GM12875 (cell line): ENCODE measurements around the gene ZNF787.

Source experiments
- H3K4me3 ChIP-seq: one replicate; pipeline ENCODE4 v1.5.1; 2011; ENCODE audit warnings: low read depth, low read length, control low read depth
- CTCF ChIP-seq: IDR thresholded peaks from 2 replicates; pipeline ENCODE4 v1.5.1; 2011; ENCODE audit warnings: low read depth, mild to moderate bottlenecking, control low read depth, inconsistent platforms, low read length, moderate library complexity, borderline replicate concordance; ENCODE audit not compliant: insufficient read depth

ZNF787 gene

DNA sequence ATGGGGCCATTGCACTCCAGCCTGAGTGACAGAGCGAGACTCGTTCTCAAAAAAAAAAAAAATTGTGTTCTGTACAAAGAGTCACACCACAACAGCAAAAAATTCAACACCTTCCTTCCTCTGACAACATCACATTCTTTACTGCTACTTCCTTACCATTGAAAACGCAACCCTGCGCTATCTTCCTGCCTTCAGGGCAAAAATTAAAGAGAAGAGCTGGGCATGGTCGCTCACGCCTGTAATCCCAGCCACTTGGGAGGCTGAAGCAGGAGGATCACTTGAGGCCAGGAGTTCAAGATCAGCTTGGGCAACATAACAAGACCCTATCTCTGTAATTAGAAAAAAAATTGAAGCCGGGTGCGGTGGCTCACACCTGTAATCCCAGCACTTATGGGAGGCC, 10.6 kb upstream of the ZNF787 start:
- no peak overlapping the region for H3K4me3 ChIP-seq
- TF ChIP-seq CTCF = no peak

DNA sequence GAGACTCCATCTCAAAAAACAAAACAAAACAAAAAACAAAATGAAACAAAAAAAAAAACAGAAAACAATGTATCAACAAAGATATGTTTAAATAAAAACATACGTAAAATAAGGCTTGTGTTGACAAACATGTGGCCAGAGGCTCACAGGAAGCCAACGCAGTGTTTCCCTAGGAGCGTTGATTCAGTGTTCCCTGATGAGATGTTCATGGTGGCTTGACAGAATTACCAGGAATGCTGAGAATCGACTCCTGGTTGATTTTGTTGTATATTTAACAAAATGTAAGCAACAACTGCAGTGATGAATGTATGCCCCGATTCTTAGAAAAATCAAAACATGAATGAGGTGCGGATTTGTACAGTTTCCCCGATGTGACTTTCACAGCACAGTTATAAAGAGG, 8.9 kb upstream of the ZNF787 start:
- no peak overlapping the region for H3K4me3 ChIP-seq
- TF ChIP-seq CTCF = no peak

DNA sequence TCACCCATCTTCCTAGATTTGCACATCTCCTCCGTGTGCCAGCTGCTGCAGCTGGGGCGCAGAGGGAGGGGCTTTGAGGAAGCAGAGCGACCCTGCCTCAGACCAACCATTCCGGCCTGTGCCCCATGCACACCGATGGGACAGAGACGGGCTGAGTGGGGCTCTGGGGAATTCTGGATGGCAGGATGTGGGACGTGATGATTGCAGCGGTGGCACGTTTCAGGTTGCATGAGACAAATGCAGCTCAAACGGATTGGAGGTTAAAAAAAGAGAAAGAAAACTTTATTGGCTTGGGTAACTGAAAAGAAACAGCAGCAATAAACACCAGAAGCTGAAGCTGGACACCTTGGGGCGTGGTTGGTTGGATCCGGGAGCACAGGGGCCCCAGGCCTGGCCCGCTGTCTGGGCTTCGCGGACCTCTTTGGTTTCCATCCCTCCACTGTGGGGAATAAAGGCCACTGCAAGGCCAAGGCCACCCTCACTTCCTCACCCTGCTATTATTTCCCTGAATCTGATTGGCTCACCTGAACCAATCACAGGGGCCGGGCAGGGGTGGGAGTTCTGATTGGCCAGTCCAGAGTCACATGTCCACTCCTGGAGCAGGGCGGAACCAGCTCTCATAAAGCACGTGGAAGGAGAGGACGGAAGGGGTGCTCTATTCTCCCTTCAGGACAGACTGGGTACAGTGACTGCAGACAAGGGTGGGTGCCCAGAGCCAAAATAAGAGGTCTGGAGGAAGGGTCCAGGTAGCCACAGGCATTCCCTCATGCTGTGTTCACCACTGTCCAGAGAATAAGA, 6.1 kb upstream of the ZNF787 start:
- TF ChIP-seq CTCF = no peak
- no peak overlapping the region for H3K4me3 ChIP-seq

DNA sequence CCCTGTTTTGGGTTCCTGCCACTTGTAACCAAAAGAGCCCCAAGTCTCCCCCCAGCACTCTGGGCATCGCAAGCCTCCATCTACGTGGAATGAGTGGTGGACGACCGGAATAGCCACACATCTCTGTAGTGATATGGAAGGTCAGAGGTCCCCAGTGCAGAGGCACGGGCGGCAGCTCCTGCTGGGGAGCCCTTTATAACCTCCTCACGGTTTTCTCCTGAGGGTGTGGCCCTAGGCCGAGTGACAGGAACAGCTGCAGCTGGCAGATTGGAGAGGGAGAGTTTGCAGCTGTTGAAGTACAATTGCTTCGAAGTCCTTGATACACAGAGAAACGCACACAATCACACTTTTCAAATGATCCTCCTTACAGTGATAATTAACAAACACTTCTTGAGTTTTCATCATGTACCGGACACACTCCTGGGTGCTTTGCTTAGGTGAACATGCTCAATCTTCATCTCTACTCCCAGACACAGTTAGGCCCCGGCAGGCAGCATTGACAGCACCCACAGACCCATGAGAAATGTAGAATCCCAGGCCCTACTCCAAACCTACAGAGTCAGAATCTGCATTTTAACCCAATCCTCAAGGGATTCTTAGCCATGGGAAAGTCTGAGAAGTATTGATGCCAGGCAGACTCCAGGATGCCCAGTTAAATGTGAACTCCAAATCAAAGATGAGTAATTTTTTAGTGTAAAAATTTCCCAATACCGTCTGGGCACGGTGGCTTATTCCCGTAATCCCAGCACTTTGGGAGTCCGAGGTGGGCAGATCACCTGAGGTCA, 4.9 kb upstream of the ZNF787 start:
- no peak for TF ChIP-seq CTCF
- no peak overlapping the region for H3K4me3 ChIP-seq

DNA sequence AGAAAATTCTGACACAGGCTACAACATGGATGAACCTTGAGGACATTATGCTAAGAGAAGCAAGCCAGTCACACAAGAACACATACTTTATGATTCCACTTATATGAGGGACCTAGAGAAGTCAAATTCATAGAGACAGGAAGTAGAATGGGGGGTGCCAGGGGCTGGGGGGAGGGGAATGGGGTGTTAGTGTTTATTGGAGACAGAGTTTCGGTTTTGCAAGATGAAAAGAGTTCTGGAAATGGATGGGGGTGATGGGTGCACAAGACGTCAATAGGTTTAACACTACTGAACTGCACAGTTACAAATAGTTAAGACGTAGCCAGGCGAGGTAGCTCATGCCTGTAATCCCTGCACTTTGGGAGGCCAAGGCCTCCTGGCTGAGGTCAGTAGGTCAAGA, 3.5 kb upstream of the ZNF787 start:
- H3K4me3 ChIP-seq = no peak overlapping the region
- TF ChIP-seq CTCF = no peak

DNA sequence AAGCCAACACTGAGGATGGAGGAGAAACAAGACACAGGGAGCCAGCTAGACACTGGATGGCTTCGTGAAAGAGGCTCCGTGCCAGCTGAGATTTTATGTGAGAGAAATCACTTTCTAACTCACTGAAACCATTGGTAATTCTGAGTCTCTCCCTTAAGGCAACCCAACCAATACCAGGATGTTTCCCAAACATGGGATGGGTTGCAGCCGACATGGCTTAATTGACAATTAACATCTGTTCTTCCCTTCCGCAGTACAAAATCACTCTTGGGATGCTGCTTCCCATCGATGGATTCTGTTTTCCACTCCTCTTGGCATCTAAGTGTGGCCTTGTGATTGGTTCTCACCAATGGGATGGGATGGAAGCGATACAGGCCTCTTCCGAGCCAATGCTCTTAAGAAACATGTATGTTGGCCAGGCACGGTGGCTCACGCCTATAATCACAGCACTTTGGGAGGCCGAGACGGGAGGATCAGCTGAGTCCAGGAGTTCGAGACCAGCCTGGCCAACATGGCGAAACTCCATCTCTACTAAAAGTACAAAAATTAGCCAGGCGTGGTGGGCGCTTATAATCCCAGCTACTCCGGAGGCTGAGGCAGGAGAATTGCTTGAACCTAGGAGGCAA, 2.3 kb upstream of the ZNF787 start:
- H3K4me3 ChIP-seq = no peak overlapping the region
- TF ChIP-seq CTCF = no peak
